Upper lobe of left lung (tissue), 6 donors: ENCODE data around the gene SPOCK1. TPM values are rescaled to one million over a fixed set of nuclear protein-coding genes. Genes with fewer than 3 reads are reported as not detected.

Experiments used
- ATAC-seq, 2 donors: fragments of 200-7000 bp; cut with Tn5 transposase; one replicate each; pipeline ENCODE4 v1.9.1; 2022; ENCODE audit warnings: mild to moderate bottlenecking in 2 of 2, moderate library complexity in 2 of 2; ENCODE audit not compliant: low FRiP score in 2 of 2
- DNase-seq, 2 donors: peaks; one replicate each; pipeline ENCODE4 v3.0.0-alpha.2; 2019 to 2020
- H3K27ac ChIP-seq, 4 donors: fragments of 200-600 bp; sonication (generic); one replicate each; pipeline ENCODE4 v1.5.1; 2016 to 2019
- H3K27me3 ChIP-seq, 4 donors: fragments of 200-600 bp; sonication (generic); one replicate each; pipeline ENCODE4 v1.5.1; 2017 to 2019
- H3K36me3 ChIP-seq, 4 donors: fragments of 200-600 bp; sonication (generic); one replicate each; pipeline ENCODE4 v1.5.1; 2016 to 2019
- H3K4me1 ChIP-seq, 4 donors: fragments of 200-600 bp; sonication (generic); one replicate each; pipeline ENCODE4 v1.5.1; 2018 to 2019
- H3K4me3 ChIP-seq, 4 donors: fragments of 200-600 bp; sonication (generic); one replicate each; pipeline ENCODE4 v1.5.1; 2017 to 2019; ENCODE audit warnings: mild to moderate bottlenecking in 2 of 4, moderate library complexity in 1 of 4
- H3K9me3 ChIP-seq, 4 donors: fragments of 200-600 bp; sonication (generic); one replicate each; pipeline ENCODE4 v1.5.1; 2018 to 2019
- EP300 ChIP-seq, 4 donors: sonication (generic); formaldehyde crosslinking; IDR thresholded peaks; one replicate each; pipeline ENCODE4 v1.5.1; 2017; ENCODE audit warnings: antibody characterized with exemption in 4 of 4, control low read depth in 2 of 4
- POLR2A ChIP-seq, 4 donors: fragments of 450-650 bp; IDR thresholded peaks; one replicate each; pipeline ENCODE4 v1.5.1; 2016 to 2017; ENCODE audit warnings: antibody characterized with exemption in 4 of 4, mild to moderate bottlenecking in 2 of 4
- POLR2AphosphoS5 ChIP-seq, 2 donors: sonication (generic); formaldehyde crosslinking; IDR thresholded peaks; one replicate each; pipeline ENCODE4 v1.5.1; 2017; ENCODE audit warnings: antibody characterized with exemption in 2 of 2
- WGBS, 2 donors: methylation state at CpG; one replicate each; pipeline ENCODE4 v1.1.5; 2017 to 2018; 5-methylcytosine and 5-hydroxymethylcytosine counted together
- total RNA-seq, 6 donors: library from RNA; depleted of rRNA in 4 of 6; stranded (reverse); fragments of >200 nt in 4 of 6; gene quantifications; one replicate each; pipeline versions ENCODE4 v1.1.0 to v1.2.1, GENCODE V29; 2016 to 2021
- TF ChIP-seq, protein P1 (sequence below), 6 experiments: fragments of 450-650 bp in 4 of 6; fragments of 200-600 bp in 2 of 6; sonication (generic) in 2 of 6; IDR thresholded peaks; one replicate each; pipeline ENCODE4 v1.5.1; 2016 to 2019; ENCODE audit warnings: antibody characterized with exemption in 6 of 6
- donor health status: DM: no; HTN: no; CAD: no; lungs with moderate emphysema.
- donor health status: DM: no; HTN: yes; CAD: no; lungs with severe emphysema.

The SPOCK1 gene
- total RNA-seq, 6 donors from 2014 or later, result 0.33 to 16.6 (median 2.0) TPM; not detected in 1

DNA sequence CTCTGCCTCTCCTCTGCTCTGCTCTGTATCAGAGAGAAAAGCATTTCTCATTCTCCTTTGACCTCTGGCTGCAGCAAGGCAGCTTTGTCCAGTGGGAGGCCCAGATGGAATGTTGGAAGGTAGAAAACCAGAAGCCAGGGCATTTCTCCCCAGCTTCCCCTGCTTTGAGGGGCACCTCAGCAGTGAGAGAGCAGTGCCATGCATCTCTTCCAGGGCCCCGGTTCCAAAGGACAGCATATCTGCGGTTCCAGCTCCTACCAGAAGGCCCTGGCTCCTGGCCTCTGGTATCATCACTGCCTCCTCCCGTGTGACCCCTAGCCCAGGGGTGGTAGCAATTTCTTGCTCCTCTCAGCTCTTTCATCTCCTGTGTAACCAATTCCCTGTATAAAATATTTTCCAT is 190.8 kb downstream of the SPOCK1 start:
- Histone ChIP-seq H3K4me1 (peaks cover 0 to 4% (median 0%) of the 10 kb centered on the region in 4 donors), H3K27ac (no peak overlapping the region), H3K36me3 (no peaks in the 10 kb centered on the region), H3K9me3 (no peaks in the 10 kb centered on the region), H3K27me3 (no peaks in the 10 kb centered on the region), H3K4me3 (no peak overlapping the region)
- no peak for ATAC-seq
- no peak for TF ChIP-seq POLR2A (IDR thresholded peaks at IDR 0.05)
- no peak for TF ChIP-seq POLR2AphosphoS5 (IDR thresholded peaks at IDR 0.05)
- TF ChIP-seq, protein P1, sequence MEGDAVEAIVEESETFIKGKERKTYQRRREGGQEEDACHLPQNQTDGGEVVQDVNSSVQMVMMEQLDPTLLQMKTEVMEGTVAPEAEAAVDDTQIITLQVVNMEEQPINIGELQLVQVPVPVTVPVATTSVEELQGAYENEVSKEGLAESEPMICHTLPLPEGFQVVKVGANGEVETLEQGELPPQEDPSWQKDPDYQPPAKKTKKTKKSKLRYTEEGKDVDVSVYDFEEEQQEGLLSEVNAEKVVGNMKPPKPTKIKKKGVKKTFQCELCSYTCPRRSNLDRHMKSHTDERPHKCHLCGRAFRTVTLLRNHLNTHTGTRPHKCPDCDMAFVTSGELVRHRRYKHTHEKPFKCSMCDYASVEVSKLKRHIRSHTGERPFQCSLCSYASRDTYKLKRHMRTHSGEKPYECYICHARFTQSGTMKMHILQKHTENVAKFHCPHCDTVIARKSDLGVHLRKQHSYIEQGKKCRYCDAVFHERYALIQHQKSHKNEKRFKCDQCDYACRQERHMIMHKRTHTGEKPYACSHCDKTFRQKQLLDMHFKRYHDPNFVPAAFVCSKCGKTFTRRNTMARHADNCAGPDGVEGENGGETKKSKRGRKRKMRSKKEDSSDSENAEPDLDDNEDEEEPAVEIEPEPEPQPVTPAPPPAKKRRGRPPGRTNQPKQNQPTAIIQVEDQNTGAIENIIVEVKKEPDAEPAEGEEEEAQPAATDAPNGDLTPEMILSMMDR (IDR thresholded peaks at IDR 0.05), result no peak
- TF ChIP-seq EP300 (IDR thresholded peaks at IDR 0.05), result no peak
- WGBS, 2 donors, result 67 to 90% methylated on average over 2 to 3 of the region's 3 CpGs
- DNase-seq, result no peak

DNA sequence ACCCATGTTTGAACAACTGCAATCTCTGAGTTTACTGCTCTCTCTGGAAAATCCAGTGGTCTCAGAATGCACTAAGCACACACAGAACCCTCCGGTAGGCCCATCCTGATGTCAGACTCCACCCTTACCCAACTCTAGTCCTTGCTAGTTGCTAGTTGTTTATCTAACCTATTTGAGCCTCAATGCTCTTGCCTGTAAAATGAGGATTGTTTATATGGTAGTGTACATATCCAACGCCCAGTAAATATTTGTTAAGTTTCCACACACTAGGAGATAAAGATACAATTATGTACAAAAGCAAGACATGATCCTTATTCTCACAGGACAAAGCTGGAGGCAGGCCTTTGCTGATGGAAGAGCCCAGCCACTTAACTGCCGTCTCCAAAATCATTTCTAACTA is 192.2 kb downstream of the SPOCK1 start:
- TF ChIP-seq EP300 (IDR thresholded peaks at IDR 0.05) (no peak), POLR2A (IDR thresholded peaks at IDR 0.05) (no peak), POLR2AphosphoS5 (IDR thresholded peaks at IDR 0.05) (no peak)
- TF ChIP-seq, protein P1 (IDR thresholded peaks at IDR 0.05), result no peak
- Histone ChIP-seq H3K4me1 (peaks cover 0 to 4% (median 0%) of the 10 kb centered on the region in 4 donors), H3K27me3 (no peaks in the 10 kb centered on the region), H3K9me3 (no peaks in the 10 kb centered on the region), H3K4me3 (no peak overlapping the region), H3K36me3 (no peaks in the 10 kb centered on the region), H3K27ac (no peak overlapping the region)
- 66 to 70% methylated on average over 3 of the region's 3 CpGs for WGBS, 2 donors
- no peak for ATAC-seq
- DNase-seq, result no peak

DNA sequence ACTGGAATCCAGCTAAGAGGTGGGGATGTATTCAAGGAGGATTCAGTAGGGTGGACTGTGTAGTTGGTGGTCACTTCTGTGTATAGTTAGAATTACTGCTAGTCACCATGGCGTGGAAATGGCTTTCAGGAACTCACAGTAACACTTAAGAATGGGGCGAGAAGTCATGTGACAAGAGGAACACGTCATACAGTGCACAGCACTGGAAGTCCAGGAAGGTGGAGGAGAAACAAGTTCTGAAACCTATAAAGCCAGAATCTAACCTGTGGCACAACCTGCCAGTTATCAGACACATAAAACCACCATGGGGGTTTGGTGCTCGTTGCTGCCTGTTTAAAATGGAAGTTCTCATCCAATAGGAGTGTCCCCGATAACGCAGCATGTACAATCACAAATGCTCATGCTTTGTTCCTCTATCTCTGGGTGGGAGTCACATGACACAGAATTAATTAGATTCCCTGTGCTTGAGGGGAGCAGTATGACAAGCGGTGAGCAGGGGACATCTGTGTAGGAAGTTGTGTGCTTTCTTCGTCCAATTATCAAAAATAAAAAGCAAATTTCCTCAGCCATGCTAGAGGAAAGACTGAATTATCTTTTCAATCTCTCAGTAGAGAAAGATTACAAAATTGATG is 193.0 kb downstream of the SPOCK1 start:
- Histone ChIP-seq H3K27me3 (no peaks in the 10 kb centered on the region), H3K4me3 (no peak overlapping the region), H3K9me3 (no peaks in the 10 kb centered on the region), H3K36me3 (no peaks in the 10 kb centered on the region), H3K4me1 (peaks cover 0 to 4% (median 0%) of the 10 kb centered on the region in 4 donors), H3K27ac (no peak overlapping the region)
- TF ChIP-seq POLR2A (IDR thresholded peaks at IDR 0.05) (no peak), EP300 (IDR thresholded peaks at IDR 0.05) (peak in 1 of 4 donors; percentile 21)
- ATAC-seq (no peak), DNase-seq (peak in 1 of 2 donors; percentile 37)
- 74 to 80% methylated on average over 8 of the region's 8 CpGs for WGBS, 2 donors

DNA sequence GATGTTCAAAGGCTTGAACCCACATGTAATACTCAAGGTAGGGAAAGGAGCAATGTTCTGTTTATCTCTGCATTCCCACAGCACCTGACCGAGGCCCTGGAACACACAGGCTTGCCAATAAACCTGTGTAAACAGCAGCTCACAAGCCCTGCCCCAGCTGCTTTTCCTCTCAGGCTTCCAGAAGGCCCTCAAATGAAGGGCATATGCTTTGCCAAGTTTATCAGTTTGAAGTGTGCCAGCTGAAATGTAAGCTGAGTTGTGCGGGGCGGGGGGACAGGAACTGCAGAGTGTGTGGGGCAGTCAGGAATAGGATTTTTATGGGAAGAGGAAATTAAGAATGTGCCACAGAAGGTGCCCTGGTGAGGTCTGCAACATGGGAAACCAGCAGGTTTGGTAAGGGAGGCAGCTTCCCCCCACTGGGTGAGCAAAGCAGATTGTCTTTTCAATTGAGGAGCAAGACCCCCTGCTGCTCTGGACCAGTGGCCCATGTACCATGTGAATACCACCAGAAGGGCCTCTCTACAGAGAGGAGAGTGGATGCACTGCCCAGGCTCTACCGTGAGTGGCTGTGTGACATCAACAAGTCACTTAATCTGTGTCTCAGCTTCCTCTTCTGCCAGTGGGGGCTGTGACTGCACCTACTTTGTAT is 194.8 kb downstream of the SPOCK1 start:
- DNase-seq (peak in 1 of 2 donors; percentile 86), ATAC-seq (peak in 1 of 2 donors; percentile 80)
- Histone ChIP-seq H3K4me3 (no peak overlapping the region), H3K27ac (no peak overlapping the region), H3K36me3 (no peaks in the 10 kb centered on the region), H3K27me3 (no peaks in the 10 kb centered on the region), H3K4me1 (peaks cover 0 to 4% (median 0%) of the 10 kb centered on the region in 4 donors), H3K9me3 (no peaks in the 10 kb centered on the region)
- WGBS, 2 donors, result 41 to 62% methylated on average over 3 to 4 of the region's 4 CpGs
- TF ChIP-seq POLR2AphosphoS5 (IDR thresholded peaks at IDR 0.05) (peak in 1 of 2 donors; percentile 40), POLR2A (IDR thresholded peaks at IDR 0.05) (no peak), EP300 (IDR thresholded peaks at IDR 0.05) (peak in 1 of 4 donors; percentile 59)
- TF ChIP-seq, protein P1 (IDR thresholded peaks at IDR 0.05), result no peak

DNA sequence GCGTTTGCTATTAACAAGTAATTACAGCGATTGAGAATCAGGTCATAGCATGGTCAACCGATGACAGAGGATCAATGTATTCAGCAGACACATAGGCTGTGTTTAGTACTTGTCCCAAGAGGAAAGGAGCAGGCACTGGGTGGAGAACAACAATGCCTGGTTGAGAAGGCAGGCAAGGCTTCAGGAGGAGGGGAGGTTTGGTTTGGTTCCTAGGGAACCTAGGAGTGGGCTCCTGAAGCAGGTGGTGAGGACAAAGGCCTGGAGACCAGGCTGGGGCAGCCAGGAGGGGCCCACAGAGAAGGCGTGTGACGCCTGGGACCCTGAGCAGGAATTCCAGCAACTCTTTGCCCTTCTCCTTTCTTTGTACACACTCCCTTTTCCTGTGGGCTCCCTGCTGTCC is 195.6 kb downstream of the SPOCK1 start:
- no peak for TF ChIP-seq POLR2AphosphoS5 (IDR thresholded peaks at IDR 0.05)
- TF ChIP-seq, protein P1 (IDR thresholded peaks at IDR 0.05), result no peak
- TF ChIP-seq POLR2A (IDR thresholded peaks at IDR 0.05), result no peak
- TF ChIP-seq EP300 (IDR thresholded peaks at IDR 0.05), result no peak
- WGBS, 2 donors, result 84 to 86% methylated on average over 5 of the region's 5 CpGs
- no peaks in the 10 kb centered on the region for H3K27me3 ChIP-seq
- H3K4me3 ChIP-seq, result no peak overlapping the region
- H3K4me1 ChIP-seq, result peaks cover 0 to 4% (median 0%) of the 10 kb centered on the region in 4 donors
- no peaks in the 10 kb centered on the region for H3K36me3 ChIP-seq
- no peak overlapping the region for H3K27ac ChIP-seq
- H3K9me3 ChIP-seq, result no peaks in the 10 kb centered on the region
- no peak for ATAC-seq
- no peak for DNase-seq
